ENCODE data around the gene SNX5. TPM values are rescaled to one million over a fixed set of nuclear protein-coding genes. Genes with fewer than 3 reads are reported as not detected.

The SNX5 gene
- total and polyA plus RNA-seq, 9 of the 15 experiments (the other 6 are each of a cell fraction or from before 2014, with no cell fraction given) = 53.5 to 276 (median 160) TPM

GRCh38 chr20:17958373-17959256, 10.0 kb downstream of the SNX5 start (continued):
- TF ChIP-seq CREB3 (tag; conservative IDR thresholded peaks at IDR 0.05; ENCODE audit: low read depth) = 0 out of 2 replicates have a peak, but pooled peaks have one; percentile 36
- TF ChIP-seq SOX6 (IDR thresholded peaks at IDR 0.05) = peak; percentile 83
- TF ChIP-seq ZBTB11 (CRISPR knock-in tag; IDR thresholded peaks at IDR 0.05) = 0 out of 6 replicates have a peak, but pooled peaks of 1 of the 3 experiments have one; percentile 60
- no peak for TF ChIP-seq SAFB (IDR thresholded peaks at IDR 0.05; ENCODE audit: borderline replicate concordance, low read depth, low read length)
- no peak for TF ChIP-seq MXI1 (IDR thresholded peaks at IDR 0.05; ENCODE audit: low read depth, low read length)
- peak; percentile 94 for TF ChIP-seq ARID1B (IDR thresholded peaks at IDR 0.05)
- TF ChIP-seq KDM4B (IDR thresholded peaks at IDR 0.05; ENCODE audit: borderline replicate concordance in 2 of 2, low read depth in 1 of 2) = no peak
- peak; percentile 91 for TF ChIP-seq CBFA2T2 (conservative IDR thresholded peaks at IDR 0.05)
- TF ChIP-seq HSF4 (CRISPR knock-in tag; IDR thresholded peaks at IDR 0.05; ENCODE audit: borderline replicate concordance) = no peak
- no peak for TF ChIP-seq CHAMP1 (IDR thresholded peaks at IDR 0.05)
- TF ChIP-seq ETV6 (IDR thresholded peaks at IDR 0.05; ENCODE audit: borderline replicate concordance in 1 of 2, low read depth in 2 of 2, low read length in 1 of 2) = peak in 1 of 2 experiments; percentile 51; a peak in 1 of 4 replicates
- no peak for TF ChIP-seq ETV6 (CRISPR knock-in tag; IDR thresholded peaks at IDR 0.05; ENCODE audit: borderline replicate concordance)
- TF ChIP-seq ZNF280A (IDR thresholded peaks at IDR 0.05; ENCODE audit: low read depth, partially characterized antibody) = no peak
- TF ChIP-seq ZNF217 (CRISPR knock-in tag; IDR thresholded peaks at IDR 0.05) = no peak
- no peak for TF ChIP-seq HIVEP1 (CRISPR knock-in tag; IDR thresholded peaks at IDR 0.05)
- no peak for TF ChIP-seq SETDB1 (IDR thresholded peaks at IDR 0.05; ENCODE audit: low read length)
- no peak for TF ChIP-seq TCF15 (CRISPR knock-in tag; IDR thresholded peaks at IDR 0.05)

Data from K562 (cell line).